SH-SY5Y (cell line): ENCODE results near the gene ADPRHL1.

Experiments
- GATA2 ChIP-seq: IDR thresholded peaks from 2 replicates; pipeline ENCODE4 v1.6.1; 2011; ENCODE audit warnings: mild to moderate bottlenecking, low read depth, low read length
- GATA3 ChIP-seq: IDR thresholded peaks from 2 replicates; pipeline ENCODE4 v1.6.1; 2011; ENCODE audit warnings: low read depth, mild to moderate bottlenecking, low read length, moderate library complexity

GRCh38 chr13:113455384-113455783, 2.1 kb upstream of the ADPRHL1 start:
- TF ChIP-seq GATA3 (no peak), GATA2 (no peak)
